KBM-7 (cell line): ENCODE measurements around the gene PIK3AP1.
"Not testable (repeated sequence)": the region's sequence is repeated elsewhere in the genome, so short reads cannot be mapped to it uniquely, and the experiment has no call there.

Experiments used
- DNase-seq: peaks from one replicate; pipeline ENCODE4 v3.0.0-alpha.2; 2015
- in situ Hi-C: fragments of 300-500 bp; cut with MboI; formaldehyde crosslinking; loops from 2 replicates; pipeline ENCODE4 v1.14.3; 2020; ENCODE audit warnings: low sequenced_read_pairs, low pct_unique_long_range_greater_than_20kb, mixed read lengths

The PIK3AP1 gene

GRCh38 chr10:96701265-96701664, 19.0 kb downstream of the PIK3AP1 start:
- in situ Hi-C loops = no loop called here
- DNase-seq = no peak

DNA sequence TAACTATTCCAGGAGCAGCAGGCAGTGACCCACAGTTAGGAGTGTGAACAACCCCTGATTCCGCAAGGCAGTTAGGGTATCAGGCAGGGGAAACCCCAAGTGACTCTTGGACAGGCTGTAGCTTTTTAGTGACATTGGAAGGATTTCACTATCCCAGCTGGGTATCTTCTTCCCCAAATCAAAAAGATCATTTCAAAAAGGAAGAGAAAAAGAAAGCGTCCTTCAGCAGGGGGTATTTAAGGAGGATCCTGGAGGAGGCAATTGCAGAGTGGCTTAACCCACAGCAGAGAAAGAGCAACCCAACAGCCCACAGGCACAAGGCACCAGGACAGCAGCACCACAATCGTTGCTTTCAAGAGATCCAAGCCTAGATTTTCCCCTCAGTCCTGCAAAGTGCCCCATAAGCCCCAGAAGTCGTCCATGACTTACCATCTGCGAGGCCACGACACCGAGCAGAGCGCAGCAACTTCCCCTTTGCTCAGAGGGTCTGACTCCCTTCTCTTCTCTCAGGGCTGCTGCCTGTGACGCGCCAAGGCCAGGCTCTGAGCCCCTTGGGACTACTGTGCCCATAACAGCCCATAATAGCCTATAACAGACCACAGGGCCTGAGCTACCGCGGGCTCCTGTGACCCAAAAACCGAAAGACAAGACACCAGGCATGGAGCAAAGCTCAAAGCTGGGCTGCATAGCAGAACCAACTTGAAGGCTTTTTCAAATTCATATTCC, 19.8 kb downstream of the PIK3AP1 start:
- in situ Hi-C loops = no loop called here
- peak; percentile 79 for DNase-seq

DNA sequence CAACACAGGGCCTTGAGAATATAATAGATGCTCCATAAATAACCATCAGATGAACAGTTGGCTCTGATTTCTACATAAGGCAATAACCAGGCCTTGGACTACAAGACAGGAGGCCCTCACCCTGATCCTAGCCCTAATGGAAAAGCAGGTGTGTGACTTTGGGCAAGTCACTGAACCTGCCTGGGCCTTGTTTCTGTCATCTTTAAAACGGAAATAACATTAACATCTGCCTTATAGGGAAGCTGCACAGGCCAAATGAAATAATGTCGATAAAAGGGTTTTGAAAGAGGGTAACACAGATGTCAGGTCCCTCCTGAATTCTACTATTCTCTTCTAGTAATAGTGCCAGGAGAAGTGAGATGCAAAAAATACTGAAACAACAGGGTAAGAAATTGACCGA, 20.7 kb downstream of the PIK3AP1 start:
- in situ Hi-C loops = no loop called here
- no peak for DNase-seq

DNA sequence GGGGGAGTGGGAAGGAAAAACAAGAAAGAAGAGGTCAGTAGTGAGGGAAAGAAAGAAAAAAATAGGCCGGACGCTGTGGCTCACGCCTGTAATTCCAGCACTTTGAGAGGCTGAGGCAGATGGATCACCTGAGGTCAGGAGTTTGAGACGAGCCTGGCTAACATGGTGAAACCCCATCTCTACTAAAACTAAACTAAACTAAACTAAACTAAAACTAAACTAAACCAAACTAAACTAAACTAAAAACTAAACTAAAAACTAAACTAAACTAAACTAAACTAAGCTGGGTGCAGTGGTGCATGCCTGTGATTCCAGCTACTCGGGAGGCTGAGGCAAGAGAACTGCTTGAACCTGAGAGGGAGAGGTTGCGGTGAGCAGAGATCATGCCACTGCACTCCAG, 22.0 kb downstream of the PIK3AP1 start:
- in situ Hi-C loops, DNase-seq: not testable (repeated sequence)

DNA sequence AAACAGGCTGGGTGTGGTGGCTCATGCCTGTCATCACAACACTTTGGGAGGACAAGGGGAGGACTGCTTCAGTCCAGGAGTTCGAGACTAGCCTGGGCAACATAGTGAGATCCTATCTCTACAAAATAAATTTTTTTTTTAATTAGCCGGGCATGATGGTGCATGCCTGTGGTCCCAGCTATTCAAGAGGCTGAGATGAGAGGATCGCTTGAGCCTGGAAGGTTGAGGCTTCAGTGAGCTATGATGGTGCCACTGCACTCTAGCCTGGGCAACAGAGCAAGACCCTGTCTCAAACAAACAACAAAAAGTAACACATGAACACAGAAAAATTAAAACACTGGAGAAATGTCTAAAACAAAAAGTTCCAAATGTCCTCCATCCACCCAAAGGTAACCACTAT, 22.9 kb downstream of the PIK3AP1 start:
- in situ Hi-C loops = no loop called here
- no peak for DNase-seq

GRCh38 chr10:96696845-96697425, 23.4 kb downstream of the PIK3AP1 start:
- DNase-seq = no peak
- in situ Hi-C loops = no loop called here

DNA sequence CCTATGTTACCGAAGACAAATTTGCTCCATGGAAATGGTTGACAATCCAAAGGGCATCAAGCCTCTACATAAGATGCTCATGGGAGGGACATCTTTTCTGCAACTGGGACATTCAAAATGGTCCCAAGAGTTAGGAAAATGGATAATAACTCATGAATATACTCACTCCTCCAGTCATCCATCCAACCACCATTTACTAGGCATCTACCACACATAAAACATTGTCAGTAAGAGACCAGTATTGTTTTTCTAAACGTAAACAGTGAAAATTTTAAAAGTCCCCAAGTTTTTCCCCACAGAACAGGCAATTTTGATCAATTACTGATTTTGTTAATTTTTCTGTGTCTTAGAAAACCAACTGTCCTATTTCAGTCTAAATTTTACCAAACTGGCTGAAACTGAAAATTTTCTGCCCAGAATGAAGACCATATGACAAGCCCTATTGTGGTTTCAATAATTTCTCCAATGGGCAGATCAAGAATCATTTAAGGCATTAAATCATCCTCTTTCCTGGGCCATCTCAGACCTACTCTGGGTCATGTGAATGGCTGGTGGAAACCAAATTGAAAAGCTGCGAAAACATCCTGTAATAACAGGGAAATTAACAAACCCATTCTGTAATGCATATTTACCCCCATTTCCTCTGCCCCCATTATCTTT, 24.2 kb downstream of the PIK3AP1 start:
- in situ Hi-C loops = no loop called here
- no peak for DNase-seq

DNA sequence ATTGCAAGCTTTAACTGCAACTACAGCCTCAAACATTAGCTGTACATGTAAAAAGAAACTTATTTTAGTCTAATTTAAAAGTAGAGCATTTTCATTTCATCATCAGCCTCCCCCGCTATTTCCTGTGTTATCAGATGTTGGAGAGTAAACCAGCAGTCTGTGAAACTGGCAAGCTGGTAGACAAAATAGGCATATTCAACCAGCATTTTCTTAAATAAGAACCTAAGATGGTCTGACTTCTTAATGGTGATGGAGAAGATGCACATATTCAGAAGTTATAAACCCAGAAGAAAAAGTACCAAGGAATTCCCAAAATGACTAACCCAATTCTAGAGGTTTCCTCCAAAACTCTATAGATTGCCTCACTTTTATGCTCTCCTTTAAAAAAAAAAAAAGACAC, 24.9 kb downstream of the PIK3AP1 start:
- no peak for DNase-seq
- in situ Hi-C loops = no loop called here

GRCh38 chr10:96693431-96693830, 26.9 kb downstream of the PIK3AP1 start:
- in situ Hi-C loops = no loop called here
- no peak for DNase-seq

DNA sequence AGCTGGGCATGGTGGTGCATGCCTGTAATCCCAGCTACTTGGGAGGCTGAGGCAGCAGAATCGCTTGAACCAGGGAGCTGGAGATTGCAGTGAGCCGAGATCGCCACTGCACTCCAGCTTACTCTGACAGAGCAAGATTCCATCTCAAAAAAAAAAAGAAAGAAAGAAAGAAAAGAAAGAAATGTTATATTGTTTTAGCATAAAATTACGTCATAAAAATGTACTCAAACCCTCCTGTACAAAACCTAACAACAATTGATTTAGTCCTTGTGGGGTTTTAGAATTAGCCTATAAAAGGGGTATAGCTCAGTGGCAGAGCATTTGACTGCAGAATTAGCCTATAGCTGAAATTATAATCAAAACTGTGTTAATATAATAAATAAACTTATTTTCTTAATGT, 27.9 kb downstream of the PIK3AP1 start:
- no peak for DNase-seq
- in situ Hi-C loops = no loop called here

- no peak for DNase-seq
- in situ Hi-C loops = no loop called here
Observed at GRCh38 chr10:96691761-96692160, 28.6 kb downstream of the PIK3AP1 start.

- no peak for DNase-seq
- in situ Hi-C loops = no loop called here
Observed at GRCh38 chr10:96690755-96691730, 29.3 kb downstream of the PIK3AP1 start.

DNA sequence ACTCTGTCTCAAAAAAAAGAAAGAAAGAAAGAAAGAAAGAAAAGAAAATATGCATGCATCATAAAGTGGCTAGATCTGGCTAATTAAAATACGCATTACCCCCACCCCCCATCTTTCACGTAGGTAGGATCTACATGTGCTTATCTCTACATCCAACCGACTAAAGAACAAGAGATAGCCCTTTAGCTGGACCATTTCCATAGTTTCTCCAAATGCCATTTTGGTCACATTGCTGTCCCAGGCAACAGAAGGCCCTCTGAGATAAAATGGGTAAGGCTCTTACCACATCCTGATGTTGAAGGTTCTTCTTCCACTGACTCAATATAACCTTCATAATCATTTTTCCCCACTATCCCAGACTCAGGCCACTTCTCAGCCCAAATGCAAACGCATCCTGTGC, 31.5 kb downstream of the PIK3AP1 start:
- DNase-seq = no peak
- in situ Hi-C loops = no loop called here

GRCh38 chr10:96687317-96688012, 32.8 kb downstream of the PIK3AP1 start:
- in situ Hi-C loops = no loop called here
- DNase-seq = no peak

DNA sequence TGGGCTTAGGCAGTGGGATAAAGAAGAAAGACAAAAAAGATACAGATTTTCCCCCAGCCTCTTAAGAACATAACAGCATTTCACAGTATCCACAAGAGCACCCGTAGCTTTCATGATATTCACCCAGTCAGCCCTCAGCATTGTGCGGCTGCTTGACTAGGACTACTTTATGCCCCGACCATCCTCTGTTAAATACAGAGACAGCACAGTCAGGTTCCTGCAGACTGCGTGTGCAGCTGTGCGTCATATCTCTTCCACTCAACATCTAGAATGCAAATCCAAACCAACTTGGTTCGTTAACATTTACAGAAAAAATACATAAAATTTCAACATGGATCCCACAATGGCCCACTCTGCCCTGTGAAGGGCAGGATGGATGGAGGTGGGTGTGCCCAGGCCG, 33.8 kb downstream of the PIK3AP1 start:
- DNase-seq = no peak
- in situ Hi-C loops = no loop called here

GRCh38 chr10:96685306-96685705, 35.0 kb downstream of the PIK3AP1 start:
- DNase-seq = no peak
- in situ Hi-C loops = no loop called here

- DNase-seq = no peak
- in situ Hi-C loops = no loop called here
Observed at GRCh38 chr10:96684826-96685225, 35.5 kb downstream of the PIK3AP1 start.

DNA sequence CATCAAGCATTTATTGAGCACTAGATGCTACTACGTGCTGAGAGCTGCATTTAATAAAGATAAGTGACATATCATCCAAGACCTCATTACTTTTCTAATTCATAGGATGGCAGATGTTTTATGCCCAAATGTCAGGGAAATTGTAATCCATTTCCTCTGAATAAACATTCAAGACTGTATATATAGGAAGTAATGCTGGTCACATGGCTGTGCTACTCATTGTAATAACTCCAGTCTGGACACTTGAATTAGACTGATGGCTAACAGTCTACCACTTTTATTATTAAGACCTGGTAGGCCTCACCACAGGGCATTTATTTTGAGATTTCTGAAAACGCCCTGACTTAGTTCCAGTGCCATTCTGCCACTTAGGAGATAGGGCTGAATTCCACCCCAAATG, 36.6 kb downstream of the PIK3AP1 start:
- in situ Hi-C loops = no loop called here
- DNase-seq = no peak

GRCh38 chr10:96683065-96683464, 37.2 kb downstream of the PIK3AP1 start:
- in situ Hi-C loops = no loop called here
- DNase-seq = no peak
